ENCODE data around the gene F2.

Gene F2

GRCh38 chr11:46755962-46756361 is 36.9 kb downstream of the F2 start:
- no peak for DNase-seq (ENCODE audit: low spot score)
- in situ Hi-C loops (cut with MboI; ENCODE audit: low sequenced_read_pairs, unreplicated experiment) = no loop called here
- TF ChIP-seq CTCF (IDR thresholded peaks at IDR 0.05; ENCODE audit: borderline replicate concordance, control extremely low read depth, extremely low read depth, insufficient read depth, missing control alignments) = no peak

DNA sequence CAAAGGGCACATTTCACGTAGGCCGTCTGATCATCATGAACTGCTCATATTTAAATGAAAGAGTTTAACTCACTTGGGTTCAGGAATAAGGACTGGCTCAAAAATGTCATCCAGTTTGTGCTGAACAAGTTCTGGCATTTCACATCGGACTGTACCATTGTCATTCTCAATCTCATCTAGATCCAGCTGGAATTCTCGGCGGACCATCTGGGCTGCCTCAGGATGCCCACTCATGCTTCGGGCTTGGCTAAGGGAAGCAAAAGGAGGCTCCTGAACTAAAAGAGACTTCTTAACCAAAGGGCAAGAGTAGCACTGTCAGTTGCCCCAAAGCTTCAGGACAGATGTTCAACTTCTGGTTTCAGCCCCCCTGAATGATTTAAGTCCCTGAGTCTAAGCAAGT is 40.2 kb downstream of the F2 start:
- TF ChIP-seq CTCF (IDR thresholded peaks at IDR 0.05; ENCODE audit: borderline replicate concordance, control extremely low read depth, extremely low read depth, insufficient read depth, missing control alignments) = no peak
- DNase-seq (ENCODE audit: low spot score) = no peak
- in situ Hi-C loops (cut with MboI; ENCODE audit: low sequenced_read_pairs, unreplicated experiment) = no loop called here

- no peak for TF ChIP-seq CTCF (IDR thresholded peaks at IDR 0.05; ENCODE audit: borderline replicate concordance, control extremely low read depth, extremely low read depth, insufficient read depth, missing control alignments)
- DNase-seq (ENCODE audit: low spot score) = no peak
- in situ Hi-C loops (cut with MboI; ENCODE audit: low sequenced_read_pairs, unreplicated experiment) = no loop called here
Observed at GRCh38 chr11:46760429-46761128, 41.6 kb downstream of the F2 start.

GRCh38 chr11:46761807-46762206 is 42.8 kb downstream of the F2 start:
- DNase-seq (ENCODE audit: low spot score) = no peak
- no peak for TF ChIP-seq CTCF (IDR thresholded peaks at IDR 0.05; ENCODE audit: borderline replicate concordance, control extremely low read depth, extremely low read depth, insufficient read depth, missing control alignments)
- in situ Hi-C loops (cut with MboI; ENCODE audit: low sequenced_read_pairs, unreplicated experiment) = no loop called here

GRCh38 chr11:46762248-46762647 is 43.2 kb downstream of the F2 start:
- no peak for TF ChIP-seq CTCF (IDR thresholded peaks at IDR 0.05; ENCODE audit: borderline replicate concordance, control extremely low read depth, extremely low read depth, insufficient read depth, missing control alignments)
- in situ Hi-C loops (cut with MboI; ENCODE audit: low sequenced_read_pairs, unreplicated experiment) = no loop called here
- no peak for DNase-seq (ENCODE audit: low spot score)

DNA sequence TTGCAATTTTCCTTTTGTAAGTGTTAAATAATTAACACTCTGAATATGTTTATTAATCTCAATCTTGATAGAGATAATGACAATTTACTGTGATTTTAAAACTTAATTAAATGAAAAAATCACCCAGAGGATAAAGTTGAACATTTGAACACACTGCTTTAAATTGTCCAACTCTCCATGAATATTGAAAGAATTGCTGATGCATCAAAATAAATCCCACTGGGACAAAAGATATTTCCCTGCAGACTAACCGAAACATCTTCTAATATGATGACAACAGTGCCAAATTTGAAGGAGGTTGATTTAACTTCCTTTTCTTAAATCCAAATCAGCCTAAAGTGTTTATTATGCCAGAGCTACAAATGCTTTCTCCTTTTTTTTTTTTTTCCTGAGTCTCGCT is 47.6 kb downstream of the F2 start:
- in situ Hi-C loops (cut with MboI; ENCODE audit: low sequenced_read_pairs, unreplicated experiment) = no loop called here
- no peak for TF ChIP-seq CTCF (IDR thresholded peaks at IDR 0.05; ENCODE audit: borderline replicate concordance, control extremely low read depth, extremely low read depth, insufficient read depth, missing control alignments)
- DNase-seq (ENCODE audit: low spot score) = no peak
